ENCODE measurements around the gene DYRK2.

The DYRK2 gene

DNA sequence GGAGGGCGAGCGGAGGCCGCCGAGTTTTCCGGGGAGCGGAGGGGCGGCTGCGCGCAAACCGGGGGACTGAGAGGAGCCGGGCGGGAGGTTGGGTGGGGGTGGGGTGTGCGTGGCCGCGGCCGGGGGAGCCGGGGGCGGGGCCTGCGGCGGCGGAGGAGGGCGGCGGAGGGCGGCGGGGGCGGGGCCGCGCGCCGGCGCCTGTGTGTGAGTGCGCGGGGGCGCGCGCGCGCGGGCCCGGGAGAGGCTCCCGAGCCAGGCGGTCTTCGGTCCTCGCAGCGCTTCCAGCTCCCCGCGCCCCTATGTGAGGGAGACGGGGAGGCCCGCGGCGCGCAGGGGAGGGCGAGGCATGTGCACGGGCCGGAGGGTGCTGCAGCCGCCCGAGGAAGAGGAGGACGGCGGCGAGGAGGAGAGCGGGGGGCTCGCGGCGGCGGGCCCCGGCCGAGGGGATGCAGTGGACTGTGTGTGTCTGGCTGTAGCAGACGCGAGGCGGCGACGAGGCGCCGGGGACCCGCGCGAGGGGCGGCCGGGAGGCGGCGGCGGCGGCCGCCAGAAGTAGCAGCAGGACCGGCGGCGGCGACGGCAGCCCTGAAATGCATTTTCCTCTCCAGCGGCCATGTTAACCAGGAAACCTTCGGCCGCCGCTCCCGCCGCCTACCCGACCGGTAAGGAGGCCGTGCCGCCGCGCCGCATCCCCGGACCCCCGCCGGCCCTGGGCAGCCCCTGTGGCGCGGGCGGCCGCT lies at the start of gene DYRK2:
Gene DYRK2 (plus strand): TSS at position 225 of the 740 bp plus-strand sequence. CDS start 389 bp downstream, at position 614.
- TF ChIP-seq, protein P1, sequence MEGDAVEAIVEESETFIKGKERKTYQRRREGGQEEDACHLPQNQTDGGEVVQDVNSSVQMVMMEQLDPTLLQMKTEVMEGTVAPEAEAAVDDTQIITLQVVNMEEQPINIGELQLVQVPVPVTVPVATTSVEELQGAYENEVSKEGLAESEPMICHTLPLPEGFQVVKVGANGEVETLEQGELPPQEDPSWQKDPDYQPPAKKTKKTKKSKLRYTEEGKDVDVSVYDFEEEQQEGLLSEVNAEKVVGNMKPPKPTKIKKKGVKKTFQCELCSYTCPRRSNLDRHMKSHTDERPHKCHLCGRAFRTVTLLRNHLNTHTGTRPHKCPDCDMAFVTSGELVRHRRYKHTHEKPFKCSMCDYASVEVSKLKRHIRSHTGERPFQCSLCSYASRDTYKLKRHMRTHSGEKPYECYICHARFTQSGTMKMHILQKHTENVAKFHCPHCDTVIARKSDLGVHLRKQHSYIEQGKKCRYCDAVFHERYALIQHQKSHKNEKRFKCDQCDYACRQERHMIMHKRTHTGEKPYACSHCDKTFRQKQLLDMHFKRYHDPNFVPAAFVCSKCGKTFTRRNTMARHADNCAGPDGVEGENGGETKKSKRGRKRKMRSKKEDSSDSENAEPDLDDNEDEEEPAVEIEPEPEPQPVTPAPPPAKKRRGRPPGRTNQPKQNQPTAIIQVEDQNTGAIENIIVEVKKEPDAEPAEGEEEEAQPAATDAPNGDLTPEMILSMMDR (IDR thresholded peaks at IDR 0.05; ENCODE audit: control insufficient read depth, insufficient read depth, low read depth, low read length, missing control alignments), result no peak
- no peak for DNase-seq (ENCODE audit: low read depth)
- peak within 1 kb of the TSS; percentile 88 for H3K4me3 ChIP-seq (ENCODE audit: control insufficient read depth, low read depth, low read length)

DNA sequence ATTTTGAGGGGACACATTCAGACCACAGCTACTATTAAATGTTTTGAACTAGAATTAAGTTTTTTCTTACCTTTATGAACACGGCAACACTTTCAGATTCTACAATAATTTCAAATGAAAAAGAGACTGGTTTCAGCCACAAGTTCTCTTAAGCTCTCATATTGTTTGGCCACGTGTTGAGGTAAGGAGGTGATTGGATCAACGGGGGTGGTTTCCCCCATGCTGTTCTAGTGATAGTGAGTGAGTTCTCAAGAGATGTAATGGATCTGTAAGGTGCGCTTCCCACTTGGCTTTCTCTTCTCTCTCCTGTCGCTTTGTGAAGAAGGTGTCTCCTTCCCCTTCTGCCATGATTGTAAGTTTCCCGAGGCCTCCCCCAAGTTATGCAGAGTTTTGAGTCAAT lies 48.9 kb upstream of the DYRK2 start:
- no peak for DNase-seq (ENCODE audit: low read depth)
- TF ChIP-seq, protein P1 (IDR thresholded peaks at IDR 0.05; ENCODE audit: control insufficient read depth, insufficient read depth, low read depth, low read length, missing control alignments), result no peak
- H3K4me3 ChIP-seq (ENCODE audit: control insufficient read depth, low read depth, low read length), result no peak overlapping the region

DNA sequence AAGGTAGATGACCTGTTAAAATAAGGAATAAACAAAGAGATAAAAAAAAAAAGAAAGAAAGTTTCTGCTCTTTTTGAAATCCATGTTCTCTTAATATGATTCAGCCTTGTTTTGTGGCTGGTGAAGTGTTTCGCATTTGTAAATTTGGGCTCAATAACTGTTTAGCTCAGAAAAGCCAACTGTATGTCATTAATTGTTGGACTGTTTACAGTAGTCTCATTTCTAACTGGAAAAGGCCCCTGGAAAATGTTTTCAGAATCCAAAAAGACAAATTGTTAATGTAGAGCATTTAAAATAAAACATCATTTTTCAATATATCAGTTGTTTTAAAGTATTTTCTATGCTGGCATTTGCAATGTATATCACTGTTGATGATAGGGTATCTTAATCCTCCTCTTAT lies 47.4 kb upstream of the DYRK2 start:
- no peak overlapping the region for H3K4me3 ChIP-seq (ENCODE audit: control insufficient read depth, low read depth, low read length)
- TF ChIP-seq, protein P1 (IDR thresholded peaks at IDR 0.05; ENCODE audit: control insufficient read depth, insufficient read depth, low read depth, low read length, missing control alignments), result no peak
- DNase-seq (ENCODE audit: low read depth), result no peak

DNA sequence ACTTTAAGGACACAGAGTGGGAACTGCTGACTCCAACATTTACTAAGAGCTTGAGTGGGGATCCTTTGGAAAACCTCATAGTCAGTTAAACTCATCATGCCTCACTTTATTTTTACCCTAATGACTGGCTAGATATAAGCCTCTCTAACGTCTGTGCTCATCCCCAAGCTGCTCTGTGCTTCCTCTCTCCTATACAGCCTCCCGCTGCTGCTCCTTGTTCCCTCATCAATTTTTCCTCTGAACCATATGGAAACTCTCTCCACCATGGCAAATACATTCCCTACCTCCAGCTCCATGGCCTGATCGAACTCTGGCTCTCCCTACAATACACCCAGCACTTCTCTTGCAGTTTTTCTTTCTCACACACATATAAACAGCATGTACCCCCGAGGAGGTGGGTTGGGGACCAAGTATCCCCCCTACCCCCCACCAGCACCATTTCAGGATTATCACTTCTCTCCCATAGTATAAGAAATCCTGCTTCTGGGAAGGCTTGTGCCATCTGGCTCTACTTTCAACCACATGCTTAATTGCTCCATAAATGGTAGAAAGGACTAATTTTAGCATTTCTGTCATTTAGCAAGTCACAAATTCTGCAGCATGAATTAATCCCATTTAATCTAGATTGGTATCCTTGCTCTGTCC lies 39.2 kb upstream of the DYRK2 start:
- TF ChIP-seq, protein P1 (IDR thresholded peaks at IDR 0.05; ENCODE audit: control insufficient read depth, insufficient read depth, low read depth, low read length, missing control alignments), result no peak
- DNase-seq (ENCODE audit: low read depth), result no peak
- H3K4me3 ChIP-seq (ENCODE audit: control insufficient read depth, low read depth, low read length), result no peak overlapping the region

DNA sequence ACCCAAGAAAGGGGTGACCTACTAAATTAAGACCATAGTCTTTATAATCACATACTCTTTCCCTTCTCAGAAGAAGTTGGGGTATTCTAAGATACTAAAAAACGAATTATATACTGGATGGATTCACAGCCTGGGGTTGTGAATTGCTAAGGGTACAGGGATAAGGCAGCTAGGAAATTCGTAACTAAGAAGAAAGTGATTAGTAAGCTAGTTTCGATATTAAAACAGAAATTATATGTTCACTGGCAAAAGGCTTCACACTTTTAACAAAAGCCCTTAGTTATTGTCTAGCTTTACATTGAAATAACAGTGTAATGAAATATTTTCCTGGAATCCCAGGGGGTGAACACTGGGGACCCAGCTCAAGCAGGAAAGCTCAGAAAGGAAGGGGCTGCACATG lies 35.5 kb upstream of the DYRK2 start:
- no peak for DNase-seq (ENCODE audit: low read depth)
- H3K4me3 ChIP-seq (ENCODE audit: control insufficient read depth, low read depth, low read length), result no peak overlapping the region
- TF ChIP-seq, protein P1 (IDR thresholded peaks at IDR 0.05; ENCODE audit: control insufficient read depth, insufficient read depth, low read depth, low read length, missing control alignments), result no peak

DNA sequence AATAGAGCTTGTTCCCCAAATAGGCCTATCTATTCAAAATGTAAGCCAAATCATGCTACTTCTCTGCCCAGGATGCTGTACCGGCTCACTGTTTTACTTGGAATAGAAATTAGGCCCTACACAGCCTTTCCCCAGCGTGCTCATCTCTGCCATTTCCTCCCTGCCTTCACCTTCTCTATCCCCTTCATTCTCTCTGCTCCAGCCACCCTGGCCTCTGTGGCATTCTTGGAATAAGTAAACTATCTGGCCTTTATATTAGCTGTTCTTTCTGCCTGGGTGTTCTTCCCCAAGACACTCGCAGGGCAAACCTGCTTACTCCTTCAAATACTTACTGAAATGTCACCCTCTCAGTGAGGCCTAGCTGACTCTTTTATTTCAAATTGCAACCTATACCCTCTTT lies 30.9 kb upstream of the DYRK2 start:
- no peak for DNase-seq (ENCODE audit: low read depth)
- TF ChIP-seq, protein P1 (IDR thresholded peaks at IDR 0.05; ENCODE audit: control insufficient read depth, insufficient read depth, low read depth, low read length, missing control alignments), result no peak
- H3K4me3 ChIP-seq (ENCODE audit: control insufficient read depth, low read depth, low read length), result no peak overlapping the region

Measured in AG09309 (cell line).